GM12891 (cell line): ENCODE results near the gene NUAK1.

Experiments
- DNase-seq: peaks from one replicate; pipeline ENCODE4 v3.0.0; 2011; ENCODE audit warnings: low spot score; ENCODE audit not compliant: insufficient read length
- FAIRE-seq: peaks from 2 replicates; lab custom pipeline; 2011; peaks lifted over from hg19 to GRCh38; lab: Jason Lieb, UNC
- PAX5 ChIP-seq: IDR thresholded peaks from 2 replicates; pipeline ENCODE4 v1.6.1; 2011; ENCODE audit warnings: low read length, moderate library complexity, mild to moderate bottlenecking; ENCODE audit not compliant: insufficient read depth, severe bottlenecking
- POLR2A ChIP-seq: IDR thresholded peaks from 2 replicates; pipeline ENCODE4 v1.6.1; 2011; ENCODE audit warnings: low read depth, low read length, control low read depth
- POLR2AphosphoS5 ChIP-seq: IDR thresholded peaks from 2 replicates; pipeline ENCODE4 v1.6.1; 2011; ENCODE audit warnings: low read depth, low read length, control low read depth
- POU2F2 ChIP-seq: IDR thresholded peaks from 2 replicates; pipeline ENCODE4 v1.6.1; 2011; ENCODE audit warnings: low read depth, mild to moderate bottlenecking, control low read depth, low read length, moderate library complexity
- SPI1 ChIP-seq: IDR thresholded peaks from 2 replicates; pipeline ENCODE4 v1.6.1; 2011; ENCODE audit warnings: low read depth, low read length, control low read depth
- TAF1 ChIP-seq: IDR thresholded peaks from 2 replicates; pipeline ENCODE4 v1.6.1; 2011; ENCODE audit warnings: low read depth, low read length, control low read depth

NUAK1 gene

GRCh38 chr12:106031761-106032622 lies 106.8 kb downstream of the NUAK1 start:
- TF ChIP-seq TAF1 (no peak), POLR2AphosphoS5 (no peak), PAX5 (no peak), POLR2A (no peak), SPI1 (no peak), POU2F2 (no peak)
- FAIRE-seq = no peak
- DNase-seq = no peak

GRCh38 chr12:106030210-106031071 lies 108.3 kb downstream of the NUAK1 start:
- FAIRE-seq (no peak), DNase-seq (peak; percentile 6)
- TF ChIP-seq POLR2A (no peak), SPI1 (peak; percentile 33; the same call in 1 of the 2 replicates)

GRCh38 chr12:106029532-106029931 lies 109.2 kb downstream of the NUAK1 start:
- no peak for DNase-seq
- no peak for FAIRE-seq

GRCh38 chr12:106027911-106028310 lies 110.8 kb downstream of the NUAK1 start:
- DNase-seq (no peak), FAIRE-seq (no peak)
- TF ChIP-seq TAF1 = no peak
- no peak for TF ChIP-seq POLR2AphosphoS5
- TF ChIP-seq SPI1 = no peak
- no peak for TF ChIP-seq POLR2A
- TF ChIP-seq POU2F2 = no peak

More at GRCh38 chr12:106029532-106029931, 109.2 kb downstream of the NUAK1 start:
- TF ChIP-seq POLR2A (no peak), POU2F2 (no peak), PAX5 (no peak), TAF1 (no peak), POLR2AphosphoS5 (no peak), SPI1 (no peak)

GRCh38 chr12:106027286-106027685 lies 111.5 kb downstream of the NUAK1 start:
- TF ChIP-seq POLR2AphosphoS5 = no peak
- TF ChIP-seq PAX5 = no peak
- no peak for TF ChIP-seq POU2F2
- TF ChIP-seq POLR2A = no peak
- TF ChIP-seq TAF1 = no peak
- TF ChIP-seq SPI1 = no peak
- FAIRE-seq (no peak), DNase-seq (no peak)

GRCh38 chr12:106025129-106025528 lies 113.6 kb downstream of the NUAK1 start:
- no peak for TF ChIP-seq TAF1
- TF ChIP-seq SPI1 = no peak
- TF ChIP-seq POLR2AphosphoS5 = no peak
- no peak for TF ChIP-seq POU2F2
- TF ChIP-seq POLR2A = no peak
- no peak for TF ChIP-seq PAX5
- DNase-seq (no peak), FAIRE-seq (no peak)

GRCh38 chr12:106023039-106023438 lies 115.7 kb downstream of the NUAK1 start:
- TF ChIP-seq POLR2AphosphoS5 (no peak), TAF1 (no peak)
- DNase-seq = no peak
- FAIRE-seq = no peak

GRCh38 chr12:106022568-106023012 lies 116.2 kb downstream of the NUAK1 start:
- no peak for DNase-seq
- FAIRE-seq = no peak
- TF ChIP-seq PAX5 (no peak), TAF1 (no peak), SPI1 (no peak), POLR2AphosphoS5 (no peak), POU2F2 (no peak), POLR2A (no peak)

GRCh38 chr12:106021516-106021915 lies 117.2 kb downstream of the NUAK1 start:
- FAIRE-seq (no peak), DNase-seq (no peak)
- TF ChIP-seq PAX5 = no peak
- TF ChIP-seq POU2F2 = no peak
- TF ChIP-seq POLR2A = no peak
- no peak for TF ChIP-seq TAF1
- no peak for TF ChIP-seq SPI1

GRCh38 chr12:106020736-106021135 lies 118.0 kb downstream of the NUAK1 start:
- FAIRE-seq (no peak), DNase-seq (no peak)
- TF ChIP-seq POU2F2 (no peak), TAF1 (no peak), POLR2AphosphoS5 (no peak), SPI1 (no peak), PAX5 (no peak), POLR2A (no peak)
